CD4-positive, alpha-beta T cell treated with Interleukin-10 for 1 hour (primary cell): ENCODE results near the gene TGFBR3.
A peak's percentile ranks its signal among the peaks of the same experiment; 100 is the strongest.

Experiments used
- DNase-seq: peaks from one replicate; pipeline ENCODE4 v3.0.0-alpha.2; 2020

Gene TGFBR3

GRCh38 chr1:91729621-91730358, 156.2 kb downstream of the TGFBR3 start:
- DNase-seq, result no peak

DNA sequence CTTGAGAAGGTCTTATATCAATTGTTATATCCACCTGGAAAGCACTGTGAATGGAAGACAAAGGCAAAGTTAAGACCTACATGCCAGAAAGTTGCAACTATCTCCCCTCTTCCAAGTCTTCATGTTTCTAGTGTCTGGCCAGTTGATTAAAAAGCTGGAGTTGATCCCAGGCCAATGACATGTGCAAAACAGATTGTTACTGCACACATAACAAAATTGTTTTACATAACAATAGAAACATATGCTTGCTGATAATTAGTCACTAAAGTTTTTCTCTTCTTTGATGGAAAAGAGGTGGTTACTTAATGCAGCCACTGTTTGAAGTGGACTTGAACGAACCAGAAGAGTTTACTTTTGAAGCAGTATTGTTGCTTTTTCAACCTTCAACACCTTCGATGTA, 158.2 kb downstream of the TGFBR3 start:
- DNase-seq, result no peak

DNA sequence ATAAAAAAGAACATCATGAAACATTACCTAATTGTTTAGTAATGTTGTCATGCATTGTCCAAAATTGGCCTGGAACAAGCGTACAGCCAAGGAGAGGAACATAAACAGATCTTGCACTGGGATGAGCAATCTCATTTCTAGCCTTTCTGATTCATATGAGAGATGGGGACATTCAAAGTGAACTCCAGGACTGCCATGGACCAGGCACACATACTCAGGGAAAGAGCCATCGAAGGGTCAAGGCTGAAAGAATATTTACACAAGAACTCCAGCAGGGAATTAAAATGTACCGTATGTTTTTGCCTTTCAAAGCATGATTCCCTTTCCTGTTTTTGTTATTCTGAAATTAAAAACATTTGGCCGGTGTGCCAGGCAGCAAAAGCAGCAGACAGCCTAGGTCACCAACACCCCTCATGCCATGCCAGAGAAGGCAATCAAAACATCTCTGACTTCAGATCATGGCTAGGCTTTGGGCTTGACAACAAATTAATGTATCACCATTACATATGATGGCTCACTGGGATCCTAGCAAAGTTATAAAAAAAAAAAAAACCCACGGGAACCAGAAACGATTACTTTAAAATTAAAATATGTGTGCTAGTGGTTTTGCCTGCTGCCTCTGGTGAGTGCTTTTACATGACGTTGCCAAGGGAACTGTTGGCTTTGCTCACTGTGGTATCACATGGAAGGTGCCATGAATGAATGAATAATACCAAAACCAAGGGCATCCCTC, 159.8 kb downstream of the TGFBR3 start:
- DNase-seq, result no peak

- no peak for DNase-seq
Measured at GRCh38 chr1:91725618-91725988, 160.3 kb downstream of the TGFBR3 start.

GRCh38 chr1:91724644-91725043, 161.3 kb downstream of the TGFBR3 start:
- no peak for DNase-seq

GRCh38 chr1:91724231-91724630, 161.7 kb downstream of the TGFBR3 start:
- no peak for DNase-seq

DNA sequence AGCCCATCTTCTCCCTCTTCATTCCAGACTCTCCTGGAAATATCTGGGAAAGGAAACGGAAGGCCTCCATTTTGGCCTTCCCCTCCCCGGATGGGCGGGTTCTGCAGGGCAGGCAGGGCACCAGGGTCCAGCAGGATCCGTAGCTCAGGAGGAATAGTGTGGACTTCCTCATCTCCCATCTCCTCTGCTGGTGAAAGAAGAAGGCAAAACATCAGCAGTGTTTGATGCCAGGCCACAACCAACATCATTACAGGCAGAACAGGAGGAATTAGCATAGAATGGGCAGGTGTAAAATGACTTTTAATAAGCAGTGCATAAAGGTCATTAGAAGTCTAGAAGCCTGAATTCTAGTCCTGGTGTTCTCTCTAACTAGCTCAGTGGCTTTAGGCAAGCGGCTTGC, 165.9 kb downstream of the TGFBR3 start:
- no peak for DNase-seq

DNA sequence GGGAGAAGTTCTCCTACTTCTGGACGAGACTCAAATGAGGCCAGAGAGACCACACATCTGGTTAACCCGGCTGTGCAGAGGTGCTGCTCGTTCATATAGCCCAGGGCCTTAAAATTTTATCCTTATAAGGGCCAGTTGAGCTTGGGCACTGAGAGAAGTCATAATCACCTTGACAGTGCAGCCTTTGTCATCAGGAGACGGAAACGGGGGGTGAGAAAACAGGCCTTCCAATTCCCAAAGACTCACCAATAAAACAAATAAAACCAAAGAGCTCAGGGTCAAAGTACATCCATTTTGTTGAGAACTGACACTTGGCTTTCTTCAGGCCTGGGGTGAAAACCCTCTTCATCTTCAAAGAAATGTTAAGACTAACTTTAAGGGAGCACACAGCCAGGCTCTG, 167.1 kb downstream of the TGFBR3 start:
- no peak for DNase-seq

DNA sequence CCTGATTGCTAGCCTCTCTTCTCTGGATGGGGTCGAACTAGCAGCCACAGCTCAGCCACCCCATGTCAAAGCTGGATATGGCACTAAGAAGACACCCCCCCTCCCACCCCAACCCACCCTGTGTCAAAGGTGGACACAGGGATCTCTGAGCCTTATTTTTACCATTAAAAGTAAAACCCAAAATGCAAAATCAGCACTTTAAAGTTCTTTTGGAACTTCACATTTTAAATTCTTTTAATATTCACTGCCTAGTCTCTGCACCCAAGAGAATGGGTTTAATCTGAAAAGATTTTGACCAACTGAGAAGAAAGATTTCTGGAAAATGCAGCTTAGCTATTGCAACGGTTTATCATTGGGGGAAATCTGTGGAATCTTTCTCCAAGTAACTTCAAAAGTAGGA, 167.6 kb downstream of the TGFBR3 start:
- no peak for DNase-seq

- DNase-seq, result no peak
Measured at GRCh38 chr1:91717839-91718238, 168.1 kb downstream of the TGFBR3 start.

DNA sequence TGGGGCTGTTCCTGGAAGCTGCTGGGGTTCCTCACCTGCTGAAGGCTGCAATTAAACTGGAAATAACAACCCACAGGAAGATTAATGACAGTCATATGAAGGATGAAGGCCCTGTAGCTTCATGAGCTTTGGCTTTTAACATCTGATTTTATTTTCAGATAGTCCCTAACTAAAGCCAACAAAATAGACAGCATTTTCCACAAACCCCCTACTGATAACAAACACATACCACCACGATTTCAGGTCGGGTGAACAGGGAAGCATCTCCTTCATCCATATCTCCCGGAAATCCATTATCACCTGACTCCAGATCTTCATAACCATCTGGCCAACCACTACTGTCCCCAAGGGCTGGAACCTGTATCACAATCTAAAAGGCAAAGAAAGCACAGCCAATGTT, 169.6 kb downstream of the TGFBR3 start:
- DNase-seq, result no peak

DNA sequence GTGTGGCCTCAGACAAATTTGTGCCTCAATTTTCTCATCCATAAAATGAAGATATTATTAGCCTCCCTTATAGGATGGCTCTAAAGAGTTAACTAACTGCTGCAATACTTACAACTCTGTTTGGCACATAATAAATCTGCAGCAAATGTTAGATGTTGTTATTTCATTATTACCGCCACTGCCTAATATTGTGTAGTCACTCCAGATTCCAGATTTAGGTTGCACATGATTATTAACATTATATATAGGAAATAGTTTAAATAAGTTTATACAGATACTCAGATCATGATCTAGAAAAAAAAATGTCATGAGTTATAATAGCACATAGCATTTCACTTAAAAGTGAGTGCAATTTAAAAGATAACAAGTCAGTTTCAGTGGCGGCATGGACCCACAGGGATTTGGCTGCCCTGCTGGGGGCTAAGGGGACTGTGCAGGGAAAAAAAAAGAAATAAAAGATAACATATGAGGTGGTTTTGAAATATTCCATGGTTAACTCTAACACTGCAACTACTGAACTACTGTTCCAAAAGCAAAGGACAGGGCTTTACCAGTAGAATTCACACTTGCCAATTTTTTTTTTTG, 170.4 kb downstream of the TGFBR3 start:
- no peak for DNase-seq

DNA sequence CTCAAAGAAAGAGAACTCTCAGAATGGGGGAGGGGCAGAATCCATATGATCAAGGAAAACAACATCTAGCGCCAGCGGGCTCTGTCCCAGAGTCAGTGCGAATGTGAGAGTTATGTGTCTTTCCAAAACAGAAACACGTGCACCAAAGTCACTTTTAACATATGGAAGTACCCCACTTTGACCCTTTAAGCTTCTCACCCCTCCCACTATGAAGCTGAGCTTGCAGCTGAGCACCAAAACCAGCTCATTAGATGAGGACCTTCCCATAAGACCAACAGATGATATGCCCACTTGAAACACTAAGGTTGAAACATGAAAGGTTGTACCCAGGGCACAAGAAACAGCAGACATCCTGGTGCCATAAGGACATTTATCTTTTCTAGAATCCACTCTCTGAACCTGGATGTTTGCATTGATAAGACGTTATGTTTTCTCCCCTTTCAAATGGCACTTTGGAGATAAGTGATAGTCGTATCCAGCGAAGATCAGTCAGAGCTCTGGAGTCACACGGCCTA, 171.0 kb downstream of the TGFBR3 start:
- DNase-seq, result no peak

- DNase-seq, result peak; percentile 64
Measured at GRCh38 chr1:91712981-91713841, 172.7 kb downstream of the TGFBR3 start.

GRCh38 chr1:91712393-91712792, 173.6 kb downstream of the TGFBR3 start:
- no peak for DNase-seq

DNA sequence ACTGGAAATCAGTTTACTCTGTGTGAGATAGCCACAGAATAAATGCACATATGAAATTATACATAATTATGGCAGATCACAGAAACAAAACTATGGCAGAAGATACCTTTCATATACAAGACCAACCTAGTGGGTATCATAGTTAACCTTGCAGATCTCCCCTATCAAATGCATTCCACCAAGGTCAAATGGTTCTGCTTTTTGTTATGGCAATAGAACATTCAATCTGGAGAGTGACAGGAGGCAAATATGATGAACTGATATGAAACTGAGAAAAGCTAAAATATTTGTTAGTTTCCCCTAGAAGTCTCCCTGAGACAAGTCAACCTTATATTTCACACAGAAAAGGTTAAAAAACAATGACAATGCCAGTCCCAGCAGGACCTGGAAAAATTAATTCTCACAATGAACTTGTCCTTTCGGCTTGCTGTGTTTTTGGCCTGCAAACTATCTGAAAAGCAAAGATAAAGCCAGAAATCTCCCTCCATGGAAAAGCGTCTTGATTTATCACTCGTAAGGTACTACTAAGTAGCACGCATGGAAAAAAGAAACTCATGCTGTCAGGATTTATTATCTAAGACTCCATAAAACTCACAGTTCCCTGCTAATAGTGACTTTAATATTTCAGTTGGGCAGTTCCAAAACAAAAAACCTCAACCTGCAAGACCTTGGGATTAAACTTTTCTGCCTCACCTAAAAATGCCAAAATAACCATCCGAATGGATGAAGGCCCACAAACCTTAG, 174.3 kb downstream of the TGFBR3 start:
- DNase-seq, result no peak

GRCh38 chr1:91710261-91710660, 175.7 kb downstream of the TGFBR3 start:
- DNase-seq, result no peak

GRCh38 chr1:91708691-91709090, 177.3 kb downstream of the TGFBR3 start:
- no peak for DNase-seq

DNA sequence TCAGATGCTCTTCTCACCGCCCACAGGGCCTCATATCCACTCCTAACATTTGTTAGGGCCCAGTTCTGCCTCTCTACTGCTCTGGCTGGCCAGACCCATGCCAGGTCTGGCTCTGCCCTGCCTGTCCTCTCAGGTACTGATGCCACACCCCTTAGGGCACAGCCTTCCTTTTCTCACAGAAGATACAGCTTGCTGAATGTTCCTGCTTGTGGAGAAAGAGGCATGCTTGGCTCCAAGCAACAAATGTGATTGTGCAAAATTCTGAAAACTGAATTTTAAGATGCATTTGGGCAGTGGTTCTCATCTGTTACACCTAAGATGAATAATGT, 178.1 kb downstream of the TGFBR3 start:
- no peak for DNase-seq

- no peak for DNase-seq
Measured at GRCh38 chr1:91707114-91707889, 178.6 kb downstream of the TGFBR3 start.

- DNase-seq, result no peak
Measured at GRCh38 chr1:91706140-91706957, 179.6 kb downstream of the TGFBR3 start.
